Aorta (tissue), 5 donors: ENCODE results near the gene HS3ST3A1. TPM values are rescaled to one million over a fixed set of nuclear protein-coding genes. Genes with fewer than 3 reads are reported as not detected.

Experiments used
- ATAC-seq: fragments of 200-7000 bp; cut with Tn5 transposase; one replicate; pipeline ENCODE4 v1.9.1; 2022; ENCODE audit warnings: moderate library complexity; ENCODE audit not compliant: low FRiP score
- DNase-seq, 2 donors: peaks; one replicate each; pipeline ENCODE4 v3.0.0-alpha.2; 2020
- H3K27ac ChIP-seq, 2 donors: one replicate each; pipeline ENCODE4 v1.5.1; 2013; ENCODE audit warnings: low read length in 2 of 2, mild to moderate bottlenecking in 2 of 2, moderate library complexity in 2 of 2, control low read depth in 1 of 2, inconsistent platforms in 1 of 2, low read depth in 1 of 2
- H3K27me3 ChIP-seq, 2 donors: one replicate each; pipeline ENCODE4 v1.6.1; 2013; ENCODE audit warnings: control low read depth in 1 of 2, low read length in 1 of 2, mild to moderate bottlenecking in 1 of 2, moderate library complexity in 1 of 2; ENCODE audit not compliant: insufficient read depth in 2 of 2, control insufficient read depth in 1 of 2
- H3K36me3 ChIP-seq, 2 donors: one replicate each; pipeline ENCODE4 v1.6.1; 2013; ENCODE audit warnings: control low read depth in 1 of 2, low read length in 1 of 2, mild to moderate bottlenecking in 1 of 2; ENCODE audit not compliant: insufficient read depth in 2 of 2, control insufficient read depth in 1 of 2
- H3K4me1 ChIP-seq, 2 donors: one replicate each; pipeline ENCODE4 v1.6.1; 2013; ENCODE audit warnings: low read length in 2 of 2, control low read depth in 1 of 2, mild to moderate bottlenecking in 1 of 2, moderate library complexity in 1 of 2; ENCODE audit not compliant: insufficient read depth in 2 of 2, control insufficient read depth in 1 of 2
- H3K4me3 ChIP-seq, 2 donors: one replicate each; pipeline ENCODE4 v1.5.1; 2013; ENCODE audit warnings: low read length in 2 of 2, control low read depth in 1 of 2, mild to moderate bottlenecking in 1 of 2
- H3K9me3 ChIP-seq: one replicate; pipeline ENCODE4 v1.6.1; 2013; ENCODE audit warnings: mild to moderate bottlenecking, low read length; ENCODE audit not compliant: control insufficient read depth
- WGBS, 2 donors: extraction: QIAGEN DNeasy Blood & Tissue Kit; methylation state at CpG; one replicate each; pipeline ENCODE4 v1.1.7; 2013; 5-methylcytosine and 5-hydroxymethylcytosine counted together
- intact Hi-C, 2 donors: fragments of 100-400 bp; cut with DNase I; formaldehyde crosslinking; loops; one replicate each; pipeline versions ENCODE4 v1.14.2 to v1.15.0; 2022
- polyA plus RNA-seq, 2 donors: library from polyadenylated mRNA; stranded (reverse); fragments of 200-250 nt; gene quantifications; one replicate each; pipeline ENCODE4 v1.2.3, GENCODE V29; 2013
- total RNA-seq, 2 donors: library from RNA; stranded (reverse); fragmentation: NEBNext Ultra II Directional; extraction: Animal tissue kit (Norgen Biotek cat#: 25700); gene quantifications; one replicate each; pipeline ENCODE4 v1.2.1, GENCODE V29; 2021
- donor health status: healthy with polysubstance abuse.
- donor health status: Bipolar disorder and iron deficiency.
- donor health status: DM: no; HTN: no; CAD: no.
- donor health status: DM: no; HTN: no; CAD: no.
- donor health status: DM: yes; HTN: yes; CAD: no.

The HS3ST3A1 gene
- total and polyA plus RNA-seq, 4 donors, result 0.33 to 0.36 (median 0.33) TPM; not detected in 1

- H3K9me3 ChIP-seq, result no peaks in the 10 kb centered on the region
- no peak overlapping the region for H3K27ac ChIP-seq
- no peaks in the 10 kb centered on the region for H3K4me1 ChIP-seq
- no peaks in the 10 kb centered on the region for H3K36me3 ChIP-seq
- H3K4me3 ChIP-seq, result no peak overlapping the region
- peak in 1 of 2 donors; percentile 70 for DNase-seq
- H3K27me3 ChIP-seq, result peaks cover 0 to 3% of the 10 kb centered on the region in 2 donors
- ATAC-seq, result peak; percentile 80
- intact Hi-C loops, result loop anchor here (2.0 to 10.0 kb wide), 3 partner anchors 707 to 1330 kb away; partner anchors contain the start of gene HS3ST3B1 (in 1 of the 2)
- WGBS, 2 donors, result 14 to 19% methylated on average over 10 of the region's 10 CpGs
These were observed 6.7 kb downstream of the HS3ST3A1 start for GRCh38 chr17:13594762-13595598.

GRCh38 chr17:13594310-13594709 lies 7.4 kb downstream of the HS3ST3A1 start:
- Histone ChIP-seq H3K27me3 (peaks cover 0 to 3% of the 10 kb centered on the region in 2 donors), H3K4me3 (no peak overlapping the region), H3K36me3 (no peaks in the 10 kb centered on the region), H3K9me3 (no peaks in the 10 kb centered on the region), H3K27ac (no peak overlapping the region), H3K4me1 (no peaks in the 10 kb centered on the region)
- WGBS, 2 donors, result 94 to 96% methylated on average over 5 of the region's 5 CpGs
- ATAC-seq (no peak), DNase-seq (no peak)
- intact Hi-C loops, result loop anchor here (2.0 to 10.0 kb wide), 3 partner anchors 708 to 1330 kb away; partner anchors contain the start of gene HS3ST3B1 (in 1 of the 2)

GRCh38 chr17:13593757-13594156 lies 8.0 kb downstream of the HS3ST3A1 start:
- 76 to 84% methylated on average over 10 of the region's 10 CpGs for WGBS, 2 donors
- ATAC-seq, result no peak

GRCh38 chr17:13593021-13593751 lies 8.5 kb downstream of the HS3ST3A1 start:
- no peaks in the 10 kb centered on the region for H3K9me3 ChIP-seq
- ATAC-seq (no peak), DNase-seq (no peak)
- H3K36me3 ChIP-seq, result no peaks in the 10 kb centered on the region
- no peak overlapping the region for H3K27ac ChIP-seq
- 62 to 73% methylated on average over 10 of the region's 10 CpGs for WGBS, 2 donors
- intact Hi-C loops, result loop anchor here in 1 of 2 donors (5.0 to 10.0 kb wide), 2 partner anchors 709 to 1332 kb away; partner anchors contain the start of gene HS3ST3B1
- H3K4me1 ChIP-seq, result no peaks in the 10 kb centered on the region
- H3K27me3 ChIP-seq, result peaks cover 0 to 3% of the 10 kb centered on the region in 2 donors
- no peak overlapping the region for H3K4me3 ChIP-seq

More at GRCh38 chr17:13593757-13594156, 8.0 kb downstream of the HS3ST3A1 start:
- no peaks in the 10 kb centered on the region for H3K4me1 ChIP-seq
- H3K27ac ChIP-seq, result no peak overlapping the region
- H3K36me3 ChIP-seq, result no peaks in the 10 kb centered on the region
- peaks cover 0 to 3% of the 10 kb centered on the region in 2 donors for H3K27me3 ChIP-seq
- H3K4me3 ChIP-seq, result no peak overlapping the region
- no peaks in the 10 kb centered on the region for H3K9me3 ChIP-seq
- intact Hi-C loops, result loop anchor here (2.0 to 10.0 kb wide), 3 partner anchors 709 to 1331 kb away; partner anchors contain the start of gene HS3ST3B1 (in 1 of the 2)
- no peak for DNase-seq

- Histone ChIP-seq H3K27me3 (peaks cover 0 to 3% of the 10 kb centered on the region in 2 donors), H3K27ac (no peak overlapping the region), H3K9me3 (no peaks in the 10 kb centered on the region), H3K4me1 (no peaks in the 10 kb centered on the region), H3K4me3 (no peak overlapping the region), H3K36me3 (no peaks in the 10 kb centered on the region)
- 3 to 7% methylated on average over 7 of the region's 7 CpGs for WGBS, 2 donors
- intact Hi-C loops, result loop anchor here in 1 of 2 donors (5.0 to 10.0 kb wide), 2 partner anchors 710 to 1332 kb away; partner anchors contain the start of gene HS3ST3B1
- ATAC-seq (no peak), DNase-seq (no peak)
These were observed 9.3 kb downstream of the HS3ST3A1 start for GRCh38 chr17:13592427-13592826.

- H3K9me3 ChIP-seq, result no peaks in the 10 kb centered on the region
- no peaks in the 10 kb centered on the region for H3K4me1 ChIP-seq
- no peak overlapping the region for H3K27ac ChIP-seq
- no peaks in the 10 kb centered on the region for H3K36me3 ChIP-seq
- H3K4me3 ChIP-seq, result no peak overlapping the region
- 94 to 97% methylated on average over 1 of the region's 1 CpG for WGBS, 2 donors
- H3K27me3 ChIP-seq, result peaks cover 0 to 1% of the 10 kb centered on the region in 2 donors
- intact Hi-C loops, result loop anchor here in 1 of 2 donors (5.0 to 10.0 kb wide), 2 partner anchors 712 to 1334 kb away; partner anchors contain the start of gene HS3ST3B1
- DNase-seq (no peak), ATAC-seq (no peak)
These were observed 11.3 kb downstream of the HS3ST3A1 start for GRCh38 chr17:13590441-13590840.

- 71 to 81% methylated on average over 6 of the region's 6 CpGs for WGBS, 2 donors
- Histone ChIP-seq H3K27ac (no peak overlapping the region), H3K27me3 (peaks cover 0 to 1% of the 10 kb centered on the region in 2 donors), H3K36me3 (no peaks in the 10 kb centered on the region), H3K4me3 (no peak overlapping the region), H3K9me3 (no peaks in the 10 kb centered on the region), H3K4me1 (no peaks in the 10 kb centered on the region)
- ATAC-seq, result no peak
- DNase-seq, result no peak
- intact Hi-C loops, result loop anchor here in 1 of 2 donors (5.0 to 10.0 kb wide), 2 partner anchors 713 to 1335 kb away; partner anchors contain the start of gene HS3ST3B1
These were observed 12.1 kb downstream of the HS3ST3A1 start for GRCh38 chr17:13589658-13590057.

GRCh38 chr17:13587487-13588338 lies 14.0 kb downstream of the HS3ST3A1 start:
- Histone ChIP-seq H3K27me3 (peaks cover 0 to 1% of the 10 kb centered on the region in 2 donors), H3K27ac (no peak overlapping the region), H3K4me3 (no peak overlapping the region), H3K9me3 (no peaks in the 10 kb centered on the region), H3K4me1 (no peaks in the 10 kb centered on the region), H3K36me3 (no peaks in the 10 kb centered on the region)
- intact Hi-C loops, result no loop called here
- DNase-seq (no peak), ATAC-seq (no peak)
- WGBS, 2 donors, result 88 to 89% methylated on average over 4 of the region's 4 CpGs
